GM19239 (cell line): ENCODE results near the gene OOSP3.
"Not testable (repeated sequence)": the region's sequence is repeated elsewhere in the genome, so short reads cannot be mapped to it uniquely, and the experiment has no call there.

Experiments
- DNase-seq: peaks from one replicate; pipeline ENCODE4 v3.0.0; 2011; ENCODE audit warnings: low spot score; ENCODE audit not compliant: insufficient read length
- FAIRE-seq: peaks from 2 replicates; lab custom pipeline; 2011; peaks lifted over from hg19 to GRCh38; lab: Jason Lieb, UNC

Gene OOSP3

GRCh38 chr11:59875856-59876519, 2.6 kb upstream of the OOSP3 start:
- FAIRE-seq (no peak), DNase-seq (no peak)

GRCh38 chr11:59877325-59877724, 1.3 kb upstream of the OOSP3 start:
- FAIRE-seq (no peak), DNase-seq (no peak)

DNA sequence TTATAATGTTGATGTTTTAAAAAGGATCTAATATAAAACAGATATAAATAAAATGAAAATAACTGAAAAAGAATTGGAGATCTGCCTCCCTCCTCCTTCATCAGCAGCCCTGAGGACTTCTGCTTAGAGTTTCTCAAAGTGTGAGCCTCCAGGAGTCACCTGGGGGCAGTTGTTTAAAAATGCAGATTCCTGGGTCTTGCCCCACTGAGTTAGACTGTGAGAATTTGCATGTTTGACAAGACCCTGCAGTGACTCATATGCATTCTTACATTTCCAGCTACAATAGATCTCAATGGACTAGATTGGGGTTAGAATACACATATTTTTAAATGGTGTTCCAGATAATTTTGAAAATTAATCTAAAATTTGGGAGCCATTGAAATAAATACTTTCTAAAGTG, 798 bp upstream of the OOSP3 start:
- no peak for DNase-seq
- no peak for FAIRE-seq

- no peak for FAIRE-seq
- DNase-seq = no peak
Measured at GRCh38 chr11:59879567-59879966, 985 bp downstream of the OOSP3 start.

DNA sequence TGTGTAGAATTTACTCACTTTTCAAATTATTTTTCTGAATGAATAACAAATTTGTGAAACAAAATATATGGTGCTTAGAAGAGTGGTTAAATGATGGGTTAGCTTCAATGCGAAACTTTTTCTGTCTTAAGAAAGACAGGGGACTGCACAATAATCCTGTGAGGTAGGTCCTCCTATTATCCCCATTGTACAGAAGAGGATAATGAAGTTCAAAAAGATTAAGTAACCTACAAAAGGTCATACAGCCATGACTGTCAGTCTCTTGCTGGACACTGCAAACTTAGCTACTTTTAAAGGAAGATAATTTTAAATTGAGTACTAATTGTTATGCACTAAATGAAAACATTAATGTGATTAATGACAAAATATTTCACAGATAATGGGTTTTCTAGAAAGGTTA, 5.0 kb downstream of the OOSP3 start:
- no peak for DNase-seq
- FAIRE-seq = no peak

DNA sequence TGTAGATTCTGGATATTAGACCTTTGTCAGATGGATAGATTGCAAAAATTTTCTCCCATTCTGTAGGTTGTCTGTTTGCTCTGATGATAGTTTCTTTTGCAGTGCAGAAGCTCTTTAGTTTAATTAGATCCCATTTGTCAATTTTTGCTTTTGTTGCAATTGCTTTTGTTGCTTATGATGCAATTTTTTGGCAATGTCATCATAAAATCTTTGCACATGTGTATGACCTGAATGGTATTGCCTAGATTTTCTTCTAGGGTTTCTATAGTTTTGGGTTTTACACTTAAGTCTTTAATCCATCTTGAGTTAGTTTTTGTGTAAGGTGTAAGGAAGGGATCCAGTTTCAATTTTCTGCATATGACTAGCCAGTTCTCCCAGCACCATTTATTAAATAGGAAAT, 8.6 kb downstream of the OOSP3 start:
- not testable (repeated sequence) for DNase-seq, FAIRE-seq

- DNase-seq (no peak), FAIRE-seq (no peak)
Measured at GRCh38 chr11:59891781-59892181, 13.2 kb downstream of the OOSP3 start.

- DNase-seq (no peak), FAIRE-seq (no peak)
Measured at GRCh38 chr11:59894616-59895015, 16.0 kb downstream of the OOSP3 start.

DNA sequence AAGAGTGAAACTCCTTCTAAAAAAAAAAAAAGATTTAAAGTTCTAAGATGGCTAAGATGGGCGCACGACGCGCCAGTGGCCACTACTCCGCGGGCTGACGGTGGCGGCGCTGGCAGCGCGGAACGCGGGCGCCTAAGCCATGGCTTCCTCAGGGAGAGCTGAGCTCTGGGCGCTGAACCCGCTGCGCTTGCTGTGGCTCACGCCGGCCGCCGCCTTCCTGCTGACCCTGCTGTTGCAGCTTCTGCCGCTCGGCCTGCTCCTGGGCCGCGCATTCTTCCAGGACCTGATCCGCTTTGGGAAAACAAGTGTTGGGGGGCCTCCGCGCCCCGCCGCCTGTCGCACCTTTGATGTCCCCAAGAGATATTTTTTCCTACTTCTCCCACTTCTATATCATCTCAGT, 19.5 kb downstream of the OOSP3 start:
- FAIRE-seq = no peak
- DNase-seq = no peak

- FAIRE-seq (no peak), DNase-seq (no peak)
Measured at GRCh38 chr11:59898650-59899049, 20.1 kb downstream of the OOSP3 start.

GRCh38 chr11:59899532-59899931, 20.9 kb downstream of the OOSP3 start:
- FAIRE-seq (no peak), DNase-seq (no peak)

- DNase-seq (no peak), FAIRE-seq (no peak)
Measured at GRCh38 chr11:59900366-59901126, 22.0 kb downstream of the OOSP3 start.

DNA sequence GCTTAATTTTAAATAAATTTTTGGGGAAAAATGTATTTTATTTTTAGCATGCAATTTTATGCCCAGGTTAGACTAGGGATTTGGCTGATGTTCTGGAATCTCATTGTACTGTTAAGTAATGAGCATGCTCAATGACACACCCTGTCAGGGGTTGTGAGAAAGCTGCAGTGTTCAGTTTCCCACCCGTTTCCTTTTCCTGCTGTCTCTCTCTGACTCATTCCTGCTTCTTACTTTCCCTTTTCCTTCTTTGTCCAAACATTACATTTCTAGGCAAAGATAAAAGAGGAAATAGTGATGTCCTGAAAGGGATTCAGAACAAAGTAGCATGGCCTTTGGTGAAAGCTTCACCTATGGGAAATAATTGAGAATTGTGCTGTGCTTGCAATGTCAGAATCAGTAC, 22.7 kb downstream of the OOSP3 start:
- FAIRE-seq (no peak), DNase-seq (no peak)

DNA sequence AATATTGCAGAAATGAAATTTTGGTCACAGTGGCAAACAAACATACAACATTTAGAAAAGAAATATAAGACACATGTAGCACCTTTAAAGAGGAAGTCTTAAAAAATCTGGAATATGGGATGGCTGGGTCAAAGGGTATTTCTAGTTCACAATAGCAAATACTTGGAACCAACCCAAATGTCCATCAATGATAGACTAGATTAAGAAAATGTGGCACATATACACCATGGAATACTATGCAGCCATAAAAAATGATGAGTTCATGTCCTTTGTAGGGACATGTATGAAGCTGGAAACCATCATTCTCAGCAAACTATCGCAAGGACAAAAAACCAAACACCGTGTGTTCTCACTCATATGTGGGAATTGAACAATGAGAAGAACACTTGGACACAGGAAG, 25.0 kb downstream of the OOSP3 start:
- not testable (repeated sequence) for DNase-seq, FAIRE-seq

GRCh38 chr11:59918480-59918879, 39.9 kb downstream of the OOSP3 start:
- FAIRE-seq (no peak), DNase-seq (no peak)

- no peak for DNase-seq
- FAIRE-seq = peak; percentile 48
Measured at GRCh38 chr11:59918987-59919589, 40.5 kb downstream of the OOSP3 start.

DNA sequence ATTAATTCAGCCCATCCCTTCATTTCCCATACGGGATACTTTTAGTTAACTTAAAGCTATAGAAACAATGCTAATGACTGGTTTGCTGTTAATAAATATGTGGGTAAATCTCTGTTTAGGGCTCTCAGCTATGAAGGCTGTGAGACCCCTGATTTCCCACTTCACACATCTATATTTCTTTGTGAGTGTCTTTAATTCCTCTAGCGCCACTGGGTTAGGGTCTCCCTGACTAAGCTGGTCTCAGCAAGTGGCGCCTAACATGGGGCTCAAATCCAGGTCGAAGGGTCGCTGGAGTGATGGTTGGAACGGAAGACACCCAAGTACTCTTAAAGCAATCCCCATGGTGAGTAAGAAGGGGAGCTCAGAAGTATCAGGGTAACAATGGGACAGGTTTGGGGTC, 45.2 kb downstream of the OOSP3 start:
- no peak for DNase-seq
- no peak for FAIRE-seq

- no peak for FAIRE-seq
- no peak for DNase-seq
Measured at GRCh38 chr11:59931688-59932087, 53.1 kb downstream of the OOSP3 start.

- no peak for DNase-seq
- FAIRE-seq = no peak
Measured at GRCh38 chr11:59938132-59938531, 59.5 kb downstream of the OOSP3 start, which contains the start of gene OOSP1. Gene OOSP1 (plus strand): TSS chr11:59938432. CDS start chr11:59938455, 23 bp downstream.

DNA sequence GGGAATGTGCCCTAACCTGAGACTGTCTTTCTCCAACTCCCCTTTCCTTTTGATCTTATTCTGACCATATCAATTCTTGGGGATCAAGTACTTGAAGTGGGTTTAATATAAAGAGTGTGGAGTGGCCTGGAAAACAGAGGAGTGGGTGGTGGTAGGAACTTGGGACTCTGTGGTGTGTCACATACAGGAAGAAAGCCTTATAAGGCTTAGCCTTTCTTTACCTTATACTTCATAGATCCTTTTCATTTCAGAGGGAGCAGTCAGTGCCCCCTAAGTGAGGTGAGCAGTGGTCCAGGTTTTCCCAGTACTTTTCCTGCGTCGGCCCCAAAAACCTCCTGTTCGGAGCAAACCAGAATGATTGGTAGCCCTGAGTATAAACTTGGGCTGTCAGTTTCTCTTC, 60.1 kb downstream of the OOSP3 start:
- FAIRE-seq (no peak), DNase-seq (no peak)

DNA sequence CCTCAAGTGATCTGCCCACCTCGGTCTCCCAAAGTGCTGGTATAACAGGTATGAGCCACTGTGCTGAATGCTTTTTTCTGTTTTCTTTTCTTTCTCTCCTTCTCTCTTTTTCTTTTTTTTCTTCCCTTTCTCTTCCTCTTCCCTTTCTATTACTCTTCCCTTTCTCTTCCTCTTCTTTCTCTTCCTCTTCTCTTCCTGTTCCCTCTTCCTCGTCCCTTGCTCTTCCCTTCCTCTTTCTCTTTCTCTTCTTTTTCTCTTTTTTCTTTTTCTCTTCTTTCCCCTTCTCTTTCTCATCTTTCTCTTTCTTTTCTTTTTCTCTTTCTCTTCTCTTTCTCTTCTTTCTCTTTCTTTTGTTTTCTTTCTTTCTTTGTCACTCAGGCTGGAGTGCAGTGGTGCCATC, 60.9 kb downstream of the OOSP3 start:
- DNase-seq (no peak), FAIRE-seq (no peak)
